MM.1S (cell line): ENCODE measurements around the gene CELSR3.

ENCODE experiments used
- DNase-seq: peaks from one replicate; pipeline ENCODE4 v3.0.0-alpha.2; 2015
- H2AFZ ChIP-seq: fragments of 300-600 bp; sonication (generic); 2 replicates; pipeline ENCODE4 v1.6.0; 2016; ENCODE audit warnings: antibody characterized with exemption, low read length
- H3F3A ChIP-seq: fragments of 300-600 bp; sonication (generic); 2 replicates; pipeline ENCODE4 v1.6.1; 2016; ENCODE audit warnings: mild to moderate bottlenecking, antibody characterized with exemption, low read length, moderate library complexity, mixed read lengths; ENCODE audit not compliant: insufficient read depth
- H3K27ac ChIP-seq: fragments of 300-600 bp; sonication (generic); 2 replicates; pipeline ENCODE4 v1.5.1; 2016; ENCODE audit warnings: mild to moderate bottlenecking, low read length
- H3K27me3 ChIP-seq: fragments of 300-600 bp; sonication (generic); replicated peaks from 2 replicates; pipeline ENCODE4 v1.6.0; 2016; ENCODE audit warnings: low read length; ENCODE audit not compliant: insufficient read depth
- H3K36me3 ChIP-seq: fragments of 300-600 bp; sonication (generic); replicated peaks from 2 replicates; pipeline ENCODE4 v1.6.1; 2016; ENCODE audit warnings: mild to moderate bottlenecking, low read length, mixed read lengths; ENCODE audit not compliant: insufficient read depth
- H3K4me1 ChIP-seq: fragments of 300-600 bp; sonication (generic); 2 replicates; pipeline ENCODE4 v1.6.1; 2016; ENCODE audit warnings: low read length, mixed read lengths
- H3K4me2 ChIP-seq: fragments of 300-600 bp; sonication (generic); 2 replicates; pipeline ENCODE4 v1.6.0; 2016; ENCODE audit warnings: low read depth, low read length
- H3K4me3 ChIP-seq: fragments of 300-600 bp; sonication (generic); 2 replicates; pipeline ENCODE4 v1.5.1; 2016; ENCODE audit warnings: low read length, mixed read lengths
- H3K79me2 ChIP-seq: fragments of 300-600 bp; sonication (generic); 2 replicates; pipeline ENCODE4 v1.6.1; 2016; ENCODE audit warnings: mixed run types, low read length, mixed read lengths
- H3K9ac ChIP-seq: fragments of 300-600 bp; sonication (generic); 2 replicates; pipeline ENCODE4 v1.6.1; 2016; ENCODE audit warnings: low read length, mixed read lengths
- H3K9me2 ChIP-seq: fragments of 300-600 bp; sonication (generic); replicated peaks from 2 replicates; pipeline ENCODE4 v1.6.1; 2016; ENCODE audit warnings: mild to moderate bottlenecking, low read length, mixed read lengths; ENCODE audit not compliant: insufficient read depth
- H3K9me3 ChIP-seq: fragments of 300-600 bp; sonication (generic); replicated peaks from 2 replicates; pipeline ENCODE4 v1.6.1; 2016; ENCODE audit warnings: mild to moderate bottlenecking, low read length, mixed read lengths; ENCODE audit not compliant: insufficient read depth
- H4K20me1 ChIP-seq: fragments of 300-600 bp; sonication (generic); 2 replicates; pipeline ENCODE4 v1.6.1; 2016; ENCODE audit warnings: mild to moderate bottlenecking, low read length, moderate library complexity, mixed read lengths; ENCODE audit not compliant: insufficient read depth
- EZH2 ChIP-seq: fragments of 300-600 bp; sonication (generic); optimal IDR thresholded peaks from 2 replicates; pipeline ENCODE3; 2017; ENCODE audit warnings: low read depth, mild to moderate bottlenecking, antibody characterized with exemption, low read length, mixed read lengths
- EZH2phosphoT487 ChIP-seq: fragments of 300-600 bp; sonication (generic); IDR thresholded peaks from 2 replicates; pipeline ENCODE4 v1.6.1; 2018; ENCODE audit warnings: antibody characterized with exemption, low read length
- TF ChIP-seq, protein P1 (sequence below): fragments of 300-600 bp; sonication (generic); IDR thresholded peaks from 2 replicates; pipeline ENCODE4 v1.5.1; 2016; ENCODE audit warnings: antibody characterized with exemption, low read length, mixed read lengths

CELSR3 gene

DNA sequence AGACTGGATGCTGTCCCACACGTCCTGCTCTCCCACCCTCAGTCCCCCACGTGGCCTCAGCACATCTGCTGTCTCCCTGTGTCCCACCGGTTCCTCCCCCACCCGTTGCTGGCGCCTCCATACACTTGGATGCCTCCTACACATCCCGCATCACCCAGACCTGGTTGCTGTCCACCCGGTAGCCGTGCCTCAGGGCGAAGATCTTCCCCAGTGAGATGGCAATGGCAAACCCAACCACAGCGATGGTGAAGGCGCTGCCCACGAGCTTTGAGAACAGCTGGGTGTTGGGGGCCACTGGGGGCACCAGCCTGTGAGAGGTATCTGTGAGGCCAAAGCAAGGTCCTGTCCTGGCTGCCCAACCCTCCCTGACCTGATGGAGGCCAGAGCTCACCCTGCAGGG, 31.9 kb downstream of the CELSR3 start:
- H3K4me3 ChIP-seq: no peak overlapping the region
- H3F3A ChIP-seq: no peaks in the 10 kb centered on the region
- no peaks in the 10 kb centered on the region for H3K27me3 ChIP-seq
- no peaks in the 10 kb centered on the region for H3K9me2 ChIP-seq
- 0 out of 2 replicates have a peak, but pooled peaks cover 5% of the 10 kb centered on the region for H3K4me1 ChIP-seq
- H3K4me2 ChIP-seq: no peak overlapping the region
- DNase-seq: no peak
- no peaks in the 10 kb centered on the region for H3K9me3 ChIP-seq
- H3K27ac ChIP-seq: no peak overlapping the region
- H3K36me3 ChIP-seq: no peaks in the 10 kb centered on the region
- H3K9ac ChIP-seq: no peak overlapping the region
- H2AFZ ChIP-seq: no peak overlapping the region
- TF ChIP-seq, protein P1, sequence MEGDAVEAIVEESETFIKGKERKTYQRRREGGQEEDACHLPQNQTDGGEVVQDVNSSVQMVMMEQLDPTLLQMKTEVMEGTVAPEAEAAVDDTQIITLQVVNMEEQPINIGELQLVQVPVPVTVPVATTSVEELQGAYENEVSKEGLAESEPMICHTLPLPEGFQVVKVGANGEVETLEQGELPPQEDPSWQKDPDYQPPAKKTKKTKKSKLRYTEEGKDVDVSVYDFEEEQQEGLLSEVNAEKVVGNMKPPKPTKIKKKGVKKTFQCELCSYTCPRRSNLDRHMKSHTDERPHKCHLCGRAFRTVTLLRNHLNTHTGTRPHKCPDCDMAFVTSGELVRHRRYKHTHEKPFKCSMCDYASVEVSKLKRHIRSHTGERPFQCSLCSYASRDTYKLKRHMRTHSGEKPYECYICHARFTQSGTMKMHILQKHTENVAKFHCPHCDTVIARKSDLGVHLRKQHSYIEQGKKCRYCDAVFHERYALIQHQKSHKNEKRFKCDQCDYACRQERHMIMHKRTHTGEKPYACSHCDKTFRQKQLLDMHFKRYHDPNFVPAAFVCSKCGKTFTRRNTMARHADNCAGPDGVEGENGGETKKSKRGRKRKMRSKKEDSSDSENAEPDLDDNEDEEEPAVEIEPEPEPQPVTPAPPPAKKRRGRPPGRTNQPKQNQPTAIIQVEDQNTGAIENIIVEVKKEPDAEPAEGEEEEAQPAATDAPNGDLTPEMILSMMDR: no peak
- TF ChIP-seq EZH2phosphoT487 (no peak), EZH2 (no peak)
- H4K20me1 ChIP-seq: no peaks in the 10 kb centered on the region
- H3K79me2 ChIP-seq: no peaks in the 10 kb centered on the region

DNA sequence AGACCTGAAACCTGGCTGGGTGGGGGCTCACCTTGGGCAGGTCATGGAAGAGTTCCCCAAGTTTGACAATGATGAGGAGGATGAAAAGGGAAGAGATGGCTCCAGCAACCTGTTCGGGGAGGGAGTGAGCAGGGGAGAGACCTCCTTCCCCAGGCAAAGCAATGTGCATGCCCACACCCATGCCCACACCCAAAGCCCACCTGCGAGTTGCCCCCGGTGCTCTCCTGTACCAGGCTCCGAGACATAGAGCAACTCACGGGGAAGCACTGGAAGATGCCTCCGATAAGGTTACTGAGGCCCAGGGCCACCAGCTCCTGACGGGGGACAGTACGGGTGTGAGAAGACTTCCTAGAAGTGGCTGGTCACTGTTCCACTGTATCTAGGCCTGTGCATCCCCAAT, 32.3 kb downstream of the CELSR3 start:
- no peak for DNase-seq
- Histone ChIP-seq H3K4me2 (no peak overlapping the region), H3K4me3 (no peak overlapping the region), H3K27me3 (no peaks in the 10 kb centered on the region), H2AFZ (no peak overlapping the region), H3K9ac (no peak overlapping the region), H3K79me2 (no peaks in the 10 kb centered on the region), H3K36me3 (no peaks in the 10 kb centered on the region), H3K4me1 (0 out of 2 replicates have a peak, but pooled peaks cover 5% of the 10 kb centered on the region), H4K20me1 (no peaks in the 10 kb centered on the region), H3F3A (no peaks in the 10 kb centered on the region), H3K9me3 (no peaks in the 10 kb centered on the region), H3K9me2 (no peaks in the 10 kb centered on the region), H3K27ac (no peak overlapping the region)
- no peak for TF ChIP-seq EZH2phosphoT487
- TF ChIP-seq EZH2: no peak
- TF ChIP-seq, protein P1: no peak

DNA sequence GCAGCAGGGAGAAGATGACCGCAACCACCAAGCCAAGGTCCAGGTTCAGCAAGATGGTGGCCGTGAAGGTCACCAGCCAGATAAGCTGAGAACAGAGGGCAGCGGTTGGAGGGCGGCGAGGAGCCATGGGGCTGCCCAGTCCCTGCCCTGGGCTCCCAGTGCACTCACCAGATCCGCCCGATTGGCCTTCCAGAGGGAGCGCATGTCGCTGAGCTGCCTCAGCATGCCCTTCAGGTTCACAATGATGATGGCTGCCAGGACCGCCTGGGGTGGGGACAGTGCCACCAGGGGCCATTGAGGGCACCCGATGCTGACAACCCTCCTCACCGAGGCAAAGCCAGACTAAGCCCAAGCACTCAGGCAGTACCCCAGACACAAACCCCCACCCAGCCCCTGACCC, 32.8 kb downstream of the CELSR3 start:
- TF ChIP-seq EZH2: no peak
- no peak for TF ChIP-seq EZH2phosphoT487
- TF ChIP-seq, protein P1: no peak

More for the DNA sequence above, 32.8 kb downstream of the CELSR3 start:
- Histone ChIP-seq H3K27ac (no peak overlapping the region), H3F3A (no peaks in the 10 kb centered on the region), H3K9me3 (no peaks in the 10 kb centered on the region), H3K4me2 (no peak overlapping the region), H3K9me2 (no peaks in the 10 kb centered on the region), H2AFZ (no peak overlapping the region), H3K4me1 (0 out of 2 replicates have a peak, but pooled peaks cover 5% of the 10 kb centered on the region), H4K20me1 (no peaks in the 10 kb centered on the region), H3K79me2 (no peaks in the 10 kb centered on the region), H3K36me3 (no peaks in the 10 kb centered on the region), H3K27me3 (no peaks in the 10 kb centered on the region), H3K9ac (no peak overlapping the region), H3K4me3 (no peak overlapping the region)
- no peak for DNase-seq
